Lower leg skin (tissue), 4 donors: ENCODE results near the gene PPP2R2B. TPM values are rescaled to one million over a fixed set of nuclear protein-coding genes. Genes with fewer than 3 reads are reported as not detected.

Experiments used
- DNase-seq, 2 donors: peaks; one replicate each; pipeline ENCODE4 v3.0.0-alpha.2; 2019; ENCODE audit warnings: low spot score in 2 of 2
- H3K4me3 ChIP-seq: fragments of 200-600 bp; sonication (generic); 2 replicates; pipeline ENCODE4 v1.5.1; 2017; ENCODE audit warnings: mild to moderate bottlenecking, low read depth; ENCODE audit not compliant: poor library complexity, severe bottlenecking
- CTCF ChIP-seq, 3 donors: fragments of 450-650 bp; IDR thresholded peaks; one replicate each; pipeline ENCODE4 v1.5.1; 2016; ENCODE audit warnings: antibody characterized with exemption in 3 of 3, mild to moderate bottlenecking in 3 of 3, moderate library complexity in 2 of 3
- POLR2A ChIP-seq, 2 donors: fragments of 450-650 bp; IDR thresholded peaks; one replicate each; pipeline ENCODE4 v1.6.1; 2016 to 2017; ENCODE audit warnings: antibody characterized with exemption in 2 of 2, mild to moderate bottlenecking in 1 of 2, moderate library complexity in 1 of 2
- WGBS, 2 donors: methylation state at CpG; one replicate each; pipeline ENCODE4 v1.1.5; 2018; 5-methylcytosine and 5-hydroxymethylcytosine counted together
- intact Hi-C: fragments of 100-400 bp; cut with DNase I; formaldehyde crosslinking; loops from one replicate; pipeline ENCODE4 v1.15.0; 2023; ENCODE audit warnings: low total_unique reads
- total RNA-seq, 4 donors: library from RNA; depleted of rRNA; stranded (reverse); fragments of >200 nt; gene quantifications; one replicate each; pipeline ENCODE4 v1.1.0, GENCODE V29; 2016

PPP2R2B gene
- total RNA-seq, 4 donors from 2014 or later: 3.7 to 8.4 (median 4.5) TPM

GRCh38 chr5:146852089-146852488, 26.5 kb downstream of the PPP2R2B start:
- intact Hi-C loops: no loop called here
- TF ChIP-seq CTCF (IDR thresholded peaks at IDR 0.05) (no peak), POLR2A (IDR thresholded peaks at IDR 0.05) (no peak)
- no peak for DNase-seq
- H3K4me3 ChIP-seq: no peak overlapping the region

- no peak overlapping the region for H3K4me3 ChIP-seq
- TF ChIP-seq CTCF (IDR thresholded peaks at IDR 0.05): no peak
- no peak for TF ChIP-seq POLR2A (IDR thresholded peaks at IDR 0.05)
- intact Hi-C loops: no loop called here
- no peak for DNase-seq
Measured at GRCh38 chr5:146851133-146851532, 27.4 kb downstream of the PPP2R2B start.

- intact Hi-C loops: no loop called here
- no peak for DNase-seq
- 61 to 77% methylated on average over 5 of the region's 5 CpGs for WGBS, 2 donors
- no peak overlapping the region for H3K4me3 ChIP-seq
- no peak for TF ChIP-seq CTCF (IDR thresholded peaks at IDR 0.05)
- TF ChIP-seq POLR2A (IDR thresholded peaks at IDR 0.05): no peak
Measured at GRCh38 chr5:146849694-146850303, 28.8 kb downstream of the PPP2R2B start.

- H3K4me3 ChIP-seq: no peak overlapping the region
- WGBS, 2 donors: 77 to 81% methylated on average over 1 of the region's 1 CpG
- TF ChIP-seq POLR2A (IDR thresholded peaks at IDR 0.05) (no peak), CTCF (IDR thresholded peaks at IDR 0.05) (no peak)
- intact Hi-C loops: no loop called here
- DNase-seq: no peak
Measured at GRCh38 chr5:146848133-146848532, 30.4 kb downstream of the PPP2R2B start.

- no peak for DNase-seq
- H3K4me3 ChIP-seq: no peak overlapping the region
- no peak for TF ChIP-seq CTCF (IDR thresholded peaks at IDR 0.05)
- no peak for TF ChIP-seq POLR2A (IDR thresholded peaks at IDR 0.05)
- intact Hi-C loops: no loop called here
- WGBS, 2 donors: 26 to 29% methylated on average over 2 of the region's 2 CpGs
Measured at GRCh38 chr5:146840016-146840415, 38.5 kb downstream of the PPP2R2B start.

GRCh38 chr5:146836226-146836842, 42.2 kb downstream of the PPP2R2B start:
- TF ChIP-seq POLR2A (IDR thresholded peaks at IDR 0.05): no peak
- no peak for TF ChIP-seq CTCF (IDR thresholded peaks at IDR 0.05)
- intact Hi-C loops: no loop called here
- H3K4me3 ChIP-seq: no peak overlapping the region
- WGBS, 2 donors: 63 to 65% methylated on average over 3 of the region's 3 CpGs
- DNase-seq: no peak
